GM12892 (cell line): ENCODE measurements around the gene DHRS3.

Experiments used
- POLR2A ChIP-seq: IDR thresholded peaks from 2 replicates; pipeline ENCODE4 v1.6.1; 2011; ENCODE audit warnings: low read depth, low read length, control low read depth
- POLR2AphosphoS5 ChIP-seq: IDR thresholded peaks from 2 replicates; pipeline ENCODE4 v1.6.1; 2011; ENCODE audit warnings: low read depth, low read length, control low read depth
- TAF1 ChIP-seq: IDR thresholded peaks from 2 replicates; pipeline ENCODE4 v1.6.1; 2011; ENCODE audit warnings: low read depth, mild to moderate bottlenecking, control low read depth, low read length, borderline replicate concordance

DNA sequence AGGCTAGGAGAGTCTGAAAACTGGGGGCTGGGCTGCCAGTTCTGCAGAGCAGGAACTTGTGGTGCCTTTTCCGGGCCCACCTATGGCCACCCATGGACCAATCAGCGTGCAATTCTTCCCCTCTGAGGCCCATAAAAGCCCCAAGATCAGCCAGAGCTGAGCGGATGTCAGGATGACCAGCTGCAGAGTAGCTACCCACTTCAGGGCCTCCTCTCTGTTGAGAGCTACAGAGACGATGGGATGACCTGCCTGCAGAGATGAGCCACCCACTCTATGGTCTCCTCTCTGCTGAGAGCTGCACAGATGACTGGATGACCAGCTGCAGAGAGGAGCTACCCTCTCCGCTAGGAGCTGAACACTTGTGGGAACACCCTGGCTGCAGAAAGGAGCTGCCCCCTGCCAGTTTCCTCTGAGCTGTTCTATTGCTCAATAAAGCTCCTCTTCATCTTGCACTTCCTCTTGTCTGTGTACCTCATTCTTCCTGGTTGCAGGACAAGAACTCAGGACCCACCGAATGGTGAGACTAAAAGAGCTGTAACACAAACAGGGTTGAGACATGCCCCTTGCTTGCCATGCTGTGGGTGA is 13.0 kb upstream of the DHRS3 start:
- TF ChIP-seq TAF1 (no peak), POLR2A (no peak), POLR2AphosphoS5 (no peak)
